GM19193 (cell line): ENCODE measurements around the gene IL17REL.

ENCODE experiments used
- POLR2A ChIP-seq: IDR thresholded peaks from 4 replicates; pipeline ENCODE4 v1.6.1; 2011; ENCODE audit not compliant: insufficient read depth, insufficient read length; ENCODE audit errors: extremely low read depth

IL17REL gene

GRCh38 chr22:50007057-50007511, 5.5 kb downstream of the IL17REL start:
- no peak for TF ChIP-seq POLR2A

- TF ChIP-seq POLR2A = no peak
Measured at GRCh38 chr22:50004918-50005317, 7.6 kb downstream of the IL17REL start.

- TF ChIP-seq POLR2A = no peak
Measured at GRCh38 chr22:50002791-50003190, 9.8 kb downstream of the IL17REL start.

- no peak for TF ChIP-seq POLR2A
Measured at GRCh38 chr22:50001388-50002231, 11.0 kb downstream of the IL17REL start.

- no peak for TF ChIP-seq POLR2A
Measured at GRCh38 chr22:50000587-50001387, 11.8 kb downstream of the IL17REL start.

- no peak for TF ChIP-seq POLR2A
Measured at GRCh38 chr22:49999946-50000586, 12.5 kb downstream of the IL17REL start.

GRCh38 chr22:49999063-49999945, 13.3 kb downstream of the IL17REL start:
- no peak for TF ChIP-seq POLR2A

- TF ChIP-seq POLR2A = no peak
Measured at GRCh38 chr22:49998718-49999062, 13.9 kb downstream of the IL17REL start.

- TF ChIP-seq POLR2A = no peak
Measured at GRCh38 chr22:49997932-49998717, 14.4 kb downstream of the IL17REL start.

- TF ChIP-seq POLR2A = no peak
Measured at GRCh38 chr22:49997251-49997599, 15.3 kb downstream of the IL17REL start.

- TF ChIP-seq POLR2A = no peak
Measured at GRCh38 chr22:49996518-49997250, 15.9 kb downstream of the IL17REL start.

GRCh38 chr22:49996119-49996517, 16.4 kb downstream of the IL17REL start:
- no peak for TF ChIP-seq POLR2A

- TF ChIP-seq POLR2A = no peak
Measured at GRCh38 chr22:49995361-49996118, 17.0 kb downstream of the IL17REL start.

GRCh38 chr22:49995041-49995360, 17.6 kb downstream of the IL17REL start:
- TF ChIP-seq POLR2A = no peak
